Loucy (cell line): Measurements from ENCODE around the gene SLC13A4.

Experiments used
- H2AFZ ChIP-seq: fragments of 200-600 bp; sonication (generic); 2 replicates; pipeline ENCODE4 v1.6.0; 2016; ENCODE audit warnings: antibody characterized with exemption, mild to moderate bottlenecking, low read length, moderate library complexity
- H3F3A ChIP-seq: fragments of 200-600 bp; 2 replicates; pipeline ENCODE4 v1.6.0; 2016; ENCODE audit warnings: antibody characterized with exemption, low read depth, mild to moderate bottlenecking
- H3K27me3 ChIP-seq: fragments of 200-600 bp; sonication (generic); 2 replicates; pipeline ENCODE4 v1.6.1; 2014; ENCODE audit warnings: low read length, mild to moderate bottlenecking; ENCODE audit not compliant: insufficient read depth, poor library complexity, severe bottlenecking
- H3K36me3 ChIP-seq: fragments of 200-600 bp; sonication (generic); 2 replicates; pipeline ENCODE4 v1.6.1; 2016; ENCODE audit warnings: low read length; ENCODE audit not compliant: insufficient read depth
- H3K4me1 ChIP-seq: fragments of 200-600 bp; sonication (generic); 2 replicates; pipeline ENCODE4 v1.5.1; 2014; ENCODE audit warnings: low read length, mild to moderate bottlenecking; ENCODE audit not compliant: insufficient read depth, poor library complexity, severe bottlenecking
- H3K4me2 ChIP-seq: fragments of 200-600 bp; sonication (generic); 2 replicates; pipeline ENCODE4 v1.6.0; 2014; ENCODE audit warnings: antibody characterized with exemption, low read length, low read depth, mild to moderate bottlenecking; ENCODE audit not compliant: poor library complexity, severe bottlenecking
- H3K4me3 ChIP-seq: fragments of 200-600 bp; sonication (generic); 2 replicates; pipeline ENCODE4 v1.5.1; 2014; ENCODE audit warnings: low read length, mild to moderate bottlenecking, mixed read lengths; ENCODE audit not compliant: poor library complexity, severe bottlenecking
- H3K79me2 ChIP-seq: fragments of 200-600 bp; sonication (generic); 2 replicates; pipeline ENCODE4 v1.6.1; 2014; ENCODE audit warnings: low read length; ENCODE audit not compliant: insufficient read depth
- H3K9ac ChIP-seq: fragments of 200-600 bp; sonication (generic); 2 replicates; pipeline ENCODE4 v1.6.0; 2014; ENCODE audit warnings: mild to moderate bottlenecking, low read depth, low read length, moderate library complexity; ENCODE audit not compliant: poor library complexity, severe bottlenecking
- H3K9me2 ChIP-seq: fragments of 200-600 bp; sonication (generic); replicated peaks from 2 replicates; pipeline ENCODE4 v1.6.1; 2016; ENCODE audit warnings: low read depth, low read length, mixed read lengths
- H3K9me3 ChIP-seq: fragments of 200-600 bp; sonication (generic); 2 replicates; pipeline ENCODE4 v1.6.1; 2014; ENCODE audit warnings: mild to moderate bottlenecking, antibody characterized with exemption, low read length, low read depth; ENCODE audit not compliant: insufficient read depth
- H4K20me1 ChIP-seq: fragments of 200-600 bp; sonication (generic); 2 replicates; pipeline ENCODE4 v1.6.0; 2014; ENCODE audit warnings: antibody characterized with exemption, low read length, mild to moderate bottlenecking; ENCODE audit not compliant: insufficient read depth, poor library complexity, severe bottlenecking
- EZH2phosphoT487 ChIP-seq: fragments of 200-600 bp; IDR thresholded peaks from 2 replicates; pipeline ENCODE4 v1.6.1; 2018; ENCODE audit warnings: antibody characterized with exemption, mild to moderate bottlenecking, moderate library complexity, borderline replicate concordance
- TF ChIP-seq, protein P1 (sequence below): fragments of 200-600 bp; sonication (generic); conservative IDR thresholded peaks from 2 replicates; pipeline ENCODE4 v1.5.1; 2014; ENCODE audit warnings: mild to moderate bottlenecking, antibody characterized with exemption, low read length

SLC13A4 gene

DNA sequence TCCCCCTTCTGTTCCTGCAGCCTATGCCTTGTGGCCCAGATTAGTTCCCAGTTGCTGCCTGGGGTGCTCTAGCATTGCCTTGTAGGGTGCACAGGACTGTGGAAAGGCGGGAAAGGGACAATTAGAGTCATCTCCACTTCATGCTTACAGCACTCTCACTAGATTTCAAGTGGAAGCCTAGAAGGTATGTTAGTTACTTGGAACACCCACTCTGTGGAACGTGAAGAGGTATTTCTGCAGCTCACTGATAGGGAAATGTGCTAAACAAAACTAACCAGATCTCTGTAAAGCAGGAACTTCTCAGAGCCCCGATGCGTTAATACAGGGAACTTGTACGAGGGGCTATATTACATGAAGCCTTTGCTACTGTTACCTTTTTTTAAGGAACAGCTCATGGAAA is 46.2 kb downstream of the SLC13A4 start:
- H3K4me2 ChIP-seq = no peak overlapping the region

DNA sequence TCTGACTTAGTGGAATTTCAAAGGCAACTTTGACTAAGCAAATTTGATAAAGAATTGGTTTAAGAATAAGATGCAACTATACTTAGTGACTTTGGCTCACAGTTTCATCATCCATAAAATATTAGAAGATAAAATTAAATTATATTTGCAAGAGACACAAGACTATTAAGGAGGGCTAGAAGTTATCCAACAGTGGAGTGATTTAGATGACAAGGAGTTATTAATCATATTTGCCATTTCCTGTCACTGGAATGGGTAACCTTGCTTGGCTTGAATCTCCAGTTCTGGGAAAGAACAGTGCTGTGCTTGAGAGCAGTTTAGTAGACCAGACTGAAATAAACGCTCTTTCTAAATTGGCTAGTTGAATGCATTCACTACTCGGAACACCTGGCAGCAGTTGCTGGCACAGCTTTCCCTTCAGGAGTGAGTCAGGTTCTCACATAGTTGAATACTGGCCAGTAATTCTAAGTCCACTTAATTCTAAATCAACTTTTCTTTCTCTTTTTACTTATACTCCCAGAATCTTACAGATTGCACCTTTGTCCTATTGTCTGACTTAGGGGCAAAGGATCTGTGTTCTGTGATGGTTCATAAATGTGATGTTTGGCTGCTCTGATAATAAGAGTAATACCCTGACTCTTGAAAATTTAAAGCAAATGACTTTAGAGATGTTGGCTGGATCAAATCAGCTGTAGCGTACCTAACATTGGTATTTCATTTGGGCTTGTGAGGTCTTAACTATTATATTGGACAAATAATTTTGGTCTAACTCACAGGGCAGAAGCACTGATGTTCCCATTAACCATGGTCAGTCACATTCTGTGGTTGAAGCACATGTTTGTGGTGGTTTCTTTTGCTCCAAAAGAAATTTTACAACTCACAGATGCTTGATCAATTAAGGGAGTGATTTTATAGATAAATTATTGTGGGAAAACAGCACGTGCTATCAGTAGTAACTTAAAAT is 49.1 kb downstream of the SLC13A4 start:
- no peak overlapping the region for H3K4me2 ChIP-seq
- no peaks in the 10 kb centered on the region for H3K79me2 ChIP-seq
- no peaks in the 10 kb centered on the region for H3K9me3 ChIP-seq
- H3K9me2 ChIP-seq = no peaks in the 10 kb centered on the region
- no peak overlapping the region for H2AFZ ChIP-seq
- H3K4me1 ChIP-seq = no peaks in the 10 kb centered on the region
- no peaks in the 10 kb centered on the region for H4K20me1 ChIP-seq
- no peaks in the 10 kb centered on the region for H3F3A ChIP-seq
- H3K9ac ChIP-seq = no peak overlapping the region
- no peak overlapping the region for H3K4me3 ChIP-seq
- peaks cover 27% of the 10 kb centered on the region; the same call in 1 of the 2 replicates for H3K36me3 ChIP-seq
- TF ChIP-seq, protein P1, sequence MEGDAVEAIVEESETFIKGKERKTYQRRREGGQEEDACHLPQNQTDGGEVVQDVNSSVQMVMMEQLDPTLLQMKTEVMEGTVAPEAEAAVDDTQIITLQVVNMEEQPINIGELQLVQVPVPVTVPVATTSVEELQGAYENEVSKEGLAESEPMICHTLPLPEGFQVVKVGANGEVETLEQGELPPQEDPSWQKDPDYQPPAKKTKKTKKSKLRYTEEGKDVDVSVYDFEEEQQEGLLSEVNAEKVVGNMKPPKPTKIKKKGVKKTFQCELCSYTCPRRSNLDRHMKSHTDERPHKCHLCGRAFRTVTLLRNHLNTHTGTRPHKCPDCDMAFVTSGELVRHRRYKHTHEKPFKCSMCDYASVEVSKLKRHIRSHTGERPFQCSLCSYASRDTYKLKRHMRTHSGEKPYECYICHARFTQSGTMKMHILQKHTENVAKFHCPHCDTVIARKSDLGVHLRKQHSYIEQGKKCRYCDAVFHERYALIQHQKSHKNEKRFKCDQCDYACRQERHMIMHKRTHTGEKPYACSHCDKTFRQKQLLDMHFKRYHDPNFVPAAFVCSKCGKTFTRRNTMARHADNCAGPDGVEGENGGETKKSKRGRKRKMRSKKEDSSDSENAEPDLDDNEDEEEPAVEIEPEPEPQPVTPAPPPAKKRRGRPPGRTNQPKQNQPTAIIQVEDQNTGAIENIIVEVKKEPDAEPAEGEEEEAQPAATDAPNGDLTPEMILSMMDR = no peak
- TF ChIP-seq EZH2phosphoT487 = no peak
- H3K27me3 ChIP-seq = no peaks in the 10 kb centered on the region

More for the DNA sequence above, 46.2 kb downstream of the SLC13A4 start:
- Histone ChIP-seq H2AFZ (no peak overlapping the region), H3K4me3 (no peak overlapping the region), H4K20me1 (no peaks in the 10 kb centered on the region), H3K9me3 (no peaks in the 10 kb centered on the region), H3K9me2 (no peaks in the 10 kb centered on the region), H3K9ac (no peak overlapping the region), H3K4me1 (no peaks in the 10 kb centered on the region), H3K79me2 (no peaks in the 10 kb centered on the region), H3K36me3 (peaks cover under 1% of the 10 kb centered on the region; the same call in 1 of the 2 replicates), H3K27me3 (no peaks in the 10 kb centered on the region), H3F3A (no peaks in the 10 kb centered on the region)
- TF ChIP-seq, protein P1 = no peak
- no peak for TF ChIP-seq EZH2phosphoT487

DNA sequence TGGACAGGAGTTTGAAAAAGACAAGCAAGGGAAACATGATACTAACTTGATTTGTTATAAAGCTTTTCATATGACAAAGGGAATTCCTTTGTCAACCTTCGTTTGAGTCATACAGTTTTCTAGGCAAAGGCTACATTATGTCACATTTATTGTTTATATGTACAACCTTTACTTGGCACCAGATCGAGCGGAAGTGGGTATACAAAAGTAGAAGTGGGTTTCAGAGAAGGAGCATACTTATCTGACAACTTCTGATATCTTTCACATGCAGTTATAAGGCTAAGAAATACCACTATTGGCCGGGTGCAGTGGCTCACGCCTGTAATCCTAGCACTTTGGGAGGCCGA is 54.7 kb downstream of the SLC13A4 start:
- Histone ChIP-seq H3K9me2 (no peaks in the 10 kb centered on the region), H3K4me2 (no peak overlapping the region), H3K27me3 (no peaks in the 10 kb centered on the region), H3K79me2 (peaks cover 27% of the 10 kb centered on the region), H3K4me1 (no peaks in the 10 kb centered on the region), H3K4me3 (no peak overlapping the region), H3K9me3 (no peaks in the 10 kb centered on the region), H3F3A (no peaks in the 10 kb centered on the region), H3K36me3 (peaks cover 40% of the 10 kb centered on the region; the same call in 1 of the 2 replicates), H4K20me1 (no peaks in the 10 kb centered on the region), H3K9ac (no peak overlapping the region), H2AFZ (no peak overlapping the region)
- TF ChIP-seq, protein P1 = no peak
- TF ChIP-seq EZH2phosphoT487 = no peak
